Neural cell (in vitro differentiated cells): Measurements from ENCODE around the gene IGSF21. TPM values are rescaled to one million over a fixed set of nuclear protein-coding genes. Genes with fewer than 3 reads are reported as not detected.

Experiments
- H2AFZ ChIP-seq: fragments of 200-600, 300-800 bp; sonication (generic), shearing (Covaris generic); 2 replicates; pipeline ENCODE4 v1.6.0; 2014; ENCODE audit warnings: low read depth, mild to moderate bottlenecking, antibody characterized with exemption, low read length, moderate library complexity
- H3F3A ChIP-seq: fragments of 200-600 bp; shearing (Covaris generic); 2 replicates; pipeline ENCODE4 v1.6.1; 2016; ENCODE audit warnings: mild to moderate bottlenecking, moderate library complexity, mixed read lengths, antibody characterized with exemption, low read length; ENCODE audit not compliant: insufficient read depth, poor library complexity, severe bottlenecking
- H3K27ac ChIP-seq: fragments of 200-600, 300-800 bp; sonication (generic), shearing (Covaris generic); 2 replicates; pipeline ENCODE4 v1.5.1; 2014; ENCODE audit warnings: mild to moderate bottlenecking, low read length, moderate library complexity
- H3K27me3 ChIP-seq: fragments of 300-800, 200-600 bp; sonication (generic), shearing (Covaris generic); 2 replicates; pipeline ENCODE4 v1.6.0; 2014; ENCODE audit warnings: mild to moderate bottlenecking, low read depth, low read length, moderate library complexity; ENCODE audit not compliant: insufficient read depth
- H3K36me3 ChIP-seq: fragments of 300-800, 200-600 bp; sonication (generic), shearing (Covaris generic); 2 replicates; pipeline ENCODE4 v1.5.1; 2014; ENCODE audit warnings: mild to moderate bottlenecking, antibody characterized with exemption, low read length, moderate library complexity; ENCODE audit not compliant: insufficient read depth
- H3K4me2 ChIP-seq: fragments of 300-800, 200-600 bp; sonication (generic), shearing (Covaris generic); 2 replicates; pipeline ENCODE4 v1.6.0; 2014; ENCODE audit warnings: mild to moderate bottlenecking, low read length
- H3K4me3 ChIP-seq: fragments of 300-800, 200-600 bp; sonication (generic), shearing (Covaris generic); 2 replicates; pipeline ENCODE4 v1.5.1; 2014; ENCODE audit warnings: mild to moderate bottlenecking, low read length, moderate library complexity
- H3K79me2 ChIP-seq: fragments of 200-600 bp; shearing (Covaris generic); replicated peaks from 2 replicates; pipeline ENCODE4 v1.6.0; 2014; ENCODE audit warnings: mild to moderate bottlenecking, low read length, moderate library complexity; ENCODE audit not compliant: insufficient read depth
- H3K9ac ChIP-seq: fragments of 300-800, 200-600 bp; sonication (generic), shearing (Covaris generic); 2 replicates; pipeline ENCODE4 v1.6.1; 2016; ENCODE audit warnings: mild to moderate bottlenecking, low read length, mixed read lengths
- H3K9me2 ChIP-seq: fragments of 200-600 bp; shearing (Covaris generic); 2 replicates; pipeline ENCODE4 v1.6.1; 2016; ENCODE audit warnings: mild to moderate bottlenecking, low read length, mixed read lengths; ENCODE audit not compliant: insufficient read depth
- H3K9me3 ChIP-seq: fragments of 200-600, 300-800 bp; sonication (generic), shearing (Covaris generic); 2 replicates; pipeline ENCODE4 v1.6.1; 2016; ENCODE audit warnings: mild to moderate bottlenecking, mixed run types, low read length, moderate library complexity, mixed read lengths
- H4K20me1 ChIP-seq: fragments of 200-600 bp; shearing (Covaris generic); 2 replicates; pipeline ENCODE4 v1.6.1; 2016; ENCODE audit warnings: mild to moderate bottlenecking, mixed run types; ENCODE audit not compliant: insufficient read depth
- CTCF ChIP-seq: fragments of 450-650 bp; IDR thresholded peaks from 2 replicates; pipeline ENCODE4 v1.5.1; 2014; ENCODE audit warnings: antibody characterized with exemption, mild to moderate bottlenecking, moderate library complexity; ENCODE audit not compliant: poor library complexity, severe bottlenecking
- EP300 ChIP-seq: fragments of 450-650 bp; conservative IDR thresholded peaks from 2 replicates; pipeline ENCODE4 v1.6.1; 2014; ENCODE audit warnings: antibody characterized with exemption, mild to moderate bottlenecking, moderate library complexity; ENCODE audit not compliant: poor library complexity, severe bottlenecking
- EZH2 ChIP-seq: fragments of 200-600, 300-800 bp; shearing (Covaris generic), sonication (generic); IDR thresholded peaks from 2 replicates; pipeline ENCODE4 v1.6.1; 2014; ENCODE audit warnings: antibody characterized with exemption, low read length, borderline replicate concordance, mild to moderate bottlenecking; ENCODE audit not compliant: insufficient read depth, poor library complexity, severe bottlenecking
- MXI1 ChIP-seq: fragments of 450-650 bp; conservative IDR thresholded peaks from 2 replicates; pipeline ENCODE4 v1.6.1; 2014; ENCODE audit warnings: antibody characterized with exemption, mild to moderate bottlenecking; ENCODE audit not compliant: poor library complexity, severe bottlenecking
- POLR2AphosphoS5 ChIP-seq: IDR thresholded peaks from 2 replicates; pipeline ENCODE4 v1.6.1; 2012
- RAD21 ChIP-seq: fragments of 450-650 bp; conservative IDR thresholded peaks from 2 replicates; pipeline ENCODE4 v1.6.1; 2014; ENCODE audit warnings: antibody characterized with exemption, mild to moderate bottlenecking, moderate library complexity
- REST ChIP-seq: IDR thresholded peaks from 2 replicates; pipeline ENCODE4 v1.6.1; 2012; ENCODE audit warnings: borderline replicate concordance
- SMC3 ChIP-seq: fragments of 450-650 bp; conservative IDR thresholded peaks from 2 replicates; pipeline ENCODE4 v1.6.1; 2014; ENCODE audit warnings: antibody characterized with exemption, mild to moderate bottlenecking, moderate library complexity; ENCODE audit not compliant: poor library complexity
- TAF1 ChIP-seq: IDR thresholded peaks from 2 replicates; pipeline ENCODE4 v1.6.1; 2012; ENCODE audit warnings: low read depth
- polyA plus RNA-seq: library from polyadenylated mRNA; depleted of rRNA; stranded (reverse); fragments of >200 nt; gene quantifications from 2 replicates; pipeline ENCODE4 v1.2.3, GENCODE V29; 2014

Gene IGSF21
- polyA plus RNA-seq, 1 donor from 2014 or later: 2.4 TPM

- Histone ChIP-seq H3K36me3 (no peaks in the 10 kb centered on the region), H3K4me2 (no peak overlapping the region), H3F3A (no peaks in the 10 kb centered on the region), H3K9me3 (no peaks in the 10 kb centered on the region), H3K4me3 (no peak overlapping the region), H2AFZ (no peak overlapping the region), H3K9ac (no peak overlapping the region), H3K9me2 (no peaks in the 10 kb centered on the region), H4K20me1 (no peaks in the 10 kb centered on the region), H3K79me2 (no peaks in the 10 kb centered on the region), H3K27me3 (no peaks in the 10 kb centered on the region), H3K27ac (no peak overlapping the region)
- TF ChIP-seq MXI1 (no peak), REST (no peak), CTCF (no peak), SMC3 (no peak), RAD21 (no peak), EP300 (no peak), EZH2 (no peak), TAF1 (no peak), POLR2AphosphoS5 (no peak)
Observed at GRCh38 chr1:18410407-18410806, 302.8 kb downstream of the IGSF21 start.

GRCh38 chr1:18411321-18411720 lies 303.7 kb downstream of the IGSF21 start:
- H2AFZ ChIP-seq: no peak overlapping the region
- no peaks in the 10 kb centered on the region for H3K9me2 ChIP-seq

More at GRCh38 chr1:18411321-18411720, 303.7 kb downstream of the IGSF21 start:
- no peaks in the 10 kb centered on the region for H3K9me3 ChIP-seq
- no peaks in the 10 kb centered on the region for H3K36me3 ChIP-seq
- no peaks in the 10 kb centered on the region for H3K79me2 ChIP-seq
- TF ChIP-seq CTCF (no peak), SMC3 (no peak), POLR2AphosphoS5 (no peak), MXI1 (no peak), REST (no peak), RAD21 (no peak), EZH2 (no peak), EP300 (no peak), TAF1 (no peak)
- no peaks in the 10 kb centered on the region for H3F3A ChIP-seq
- no peaks in the 10 kb centered on the region for H3K27me3 ChIP-seq
- H3K9ac ChIP-seq: no peak overlapping the region
- no peak overlapping the region for H3K4me2 ChIP-seq
- H3K27ac ChIP-seq: no peak overlapping the region
- H3K4me3 ChIP-seq: no peak overlapping the region
- H4K20me1 ChIP-seq: no peaks in the 10 kb centered on the region
